Pons (tissue), 1 donor: ENCODE data around the gene PRR30.
A peak's percentile ranks its signal among the peaks of the same experiment; 100 is the strongest.

Experiments
- DNase-seq: peaks from one replicate; pipeline ENCODE4 v3.0.0-alpha.2; 2016; ENCODE audit warnings: low spot score

PRR30 gene

GRCh38 chr2:27097341-27097740 lies 41.9 kb downstream of the PRR30 start:
- no peak for DNase-seq

- no peak for DNase-seq
Observed at GRCh38 chr2:27096748-27097297, 42.4 kb downstream of the PRR30 start.

GRCh38 chr2:27095745-27096651 lies 43.2 kb downstream of the PRR30 start:
- DNase-seq, result peak; percentile 67

- DNase-seq, result no peak
Observed at GRCh38 chr2:27095427-27095744, 43.8 kb downstream of the PRR30 start.

- DNase-seq, result no peak
Observed at GRCh38 chr2:27094353-27094984, 44.7 kb downstream of the PRR30 start.

GRCh38 chr2:27093430-27094352 lies 45.5 kb downstream of the PRR30 start:
- no peak for DNase-seq

- DNase-seq, result no peak
Observed at GRCh38 chr2:27092696-27093429, 46.3 kb downstream of the PRR30 start.

GRCh38 chr2:27091746-27092695 lies 47.2 kb downstream of the PRR30 start:
- DNase-seq, result no peak

GRCh38 chr2:27089111-27089954 lies 49.9 kb downstream of the PRR30 start:
- DNase-seq, result no peak

- no peak for DNase-seq
Observed at GRCh38 chr2:27088634-27089033, 50.6 kb downstream of the PRR30 start.

- DNase-seq, result no peak
Observed at GRCh38 chr2:27087823-27088410, 51.3 kb downstream of the PRR30 start.
